Common myeloid progenitor, CD34-positive (primary cell): Measurements from ENCODE around the gene FMNL2.

Source experiments
- CTCF ChIA-PET: fragments of 350-600 bp; sonication (Branson Sonifier 250); formaldehyde crosslinking; loops from one replicate; lab custom pipeline; 2021; ENCODE audit warnings: antibody characterized with exemption; lab: Charles Lee
- POLR2A ChIA-PET: fragments of 350-600 bp; sonication (Branson Sonifier 250); formaldehyde crosslinking; loops from one replicate; lab custom pipeline; 2021; ENCODE audit warnings: antibody characterized with exemption; lab: Charles Lee
- DNase-seq, 3 donors: peaks; one replicate each; pipeline versions ENCODE4 v3.0.0 to v3.0.0-alpha.2; 2013
- H3K27ac ChIP-seq, 2 experiments: 1 replicate in 1 of 2; 2 replicates in 1 of 2; pipeline ENCODE4 v1.7.0; 2013; ENCODE audit warnings: inconsistent platforms in 2 of 2, low read length in 2 of 2, mild to moderate bottlenecking in 2 of 2, low read depth in 1 of 2, moderate library complexity in 1 of 2; ENCODE audit not compliant: severe bottlenecking in 2 of 2, insufficient read depth in 1 of 2, poor library complexity in 1 of 2
- H3K27me3 ChIP-seq, 5 experiments: replicated peaks in 2 of 5; 1 replicate in 3 of 5; 2 replicates in 2 of 5; pipeline versions ENCODE4 v1.6.1 to v1.7.0; 2013; ENCODE audit warnings: low read length in 4 of 5, mild to moderate bottlenecking in 2 of 5, moderate library complexity in 2 of 5, inconsistent platforms in 1 of 5; ENCODE audit not compliant: insufficient read depth in 5 of 5, control insufficient read depth in 4 of 5
- H3K36me3 ChIP-seq, 4 experiments: 1 replicate in 2 of 4; 2 replicates in 2 of 4; pipeline versions ENCODE4 v1.6.1 to v1.7.0; 2013; ENCODE audit warnings: low read length in 3 of 4, control low read depth in 1 of 4, mild to moderate bottlenecking in 1 of 4; ENCODE audit not compliant: control insufficient read depth in 4 of 4, insufficient read depth in 4 of 4
- H3K4me1 ChIP-seq, 4 experiments: 1 replicate in 3 of 4; 2 replicates in 1 of 4; pipeline versions ENCODE4 v1.6.1 to v1.7.1; 2013; ENCODE audit warnings: low read length in 3 of 4, mild to moderate bottlenecking in 3 of 4, control low read depth in 1 of 4, inconsistent platforms in 1 of 4, moderate library complexity in 1 of 4; ENCODE audit not compliant: control insufficient read depth in 4 of 4, insufficient read depth in 4 of 4; ENCODE audit errors: control extremely low read depth in 1 of 4
- H3K4me3 ChIP-seq, 7 experiments: 1 replicate in 4 of 7; 2 replicates in 3 of 7; pipeline versions ENCODE4 v1.5.1 to v1.7.0; 2013; ENCODE audit warnings: mild to moderate bottlenecking in 7 of 7, low read length in 6 of 7, moderate library complexity in 6 of 7, inconsistent platforms in 2 of 7, low read depth in 2 of 7, control low read depth in 1 of 7; ENCODE audit not compliant: insufficient read depth in 4 of 7, control insufficient read depth in 1 of 7; ENCODE audit errors: extremely low read depth in 1 of 7
- H3K9me3 ChIP-seq, 5 experiments: 1 replicate in 4 of 5; 2 replicates in 1 of 5; pipeline versions ENCODE4 v1.6.1 to v1.7.1; 2013; ENCODE audit warnings: low read length in 4 of 5, mild to moderate bottlenecking in 2 of 5, inconsistent platforms in 1 of 5, low read depth in 1 of 5, moderate library complexity in 1 of 5; ENCODE audit not compliant: control insufficient read depth in 4 of 5, insufficient read depth in 2 of 5; ENCODE audit errors: control extremely low read depth in 1 of 5
- WGBS: methylation state at CpG from one replicate; pipeline ENCODE4 v1.1.5; 2013; ENCODE audit not compliant: insufficient coverage; 5-methylcytosine and 5-hydroxymethylcytosine counted together

The FMNL2 gene

GRCh38 chr2:152436148-152436547 lies 101.2 kb downstream of the FMNL2 start:
- POLR2A ChIA-PET, result no interaction called here
- H3K27me3 ChIP-seq, result no peaks in the 10 kb centered on the region
- no peak for DNase-seq
- no peaks in the 10 kb centered on the region for H3K4me1 ChIP-seq
- CTCF ChIA-PET, result no interaction called here
- no peak overlapping the region for H3K27ac ChIP-seq
- WGBS, result 100% methylated on average over 1 of the region's 1 CpG
- H3K9me3 ChIP-seq, result no peaks in the 10 kb centered on the region
- no peaks in the 10 kb centered on the region for H3K36me3 ChIP-seq
- H3K4me3 ChIP-seq, result no peak overlapping the region

- CTCF ChIA-PET, result no interaction called here
- H3K4me1 ChIP-seq, result no peaks in the 10 kb centered on the region
- H3K9me3 ChIP-seq, result no peaks in the 10 kb centered on the region
- no peaks in the 10 kb centered on the region for H3K36me3 ChIP-seq
- POLR2A ChIA-PET, result no interaction called here
- no peak overlapping the region for H3K27ac ChIP-seq
- DNase-seq, result no peak
- no peaks in the 10 kb centered on the region for H3K27me3 ChIP-seq
- 97% methylated on average over 4 of the region's 5 CpGs for WGBS
- H3K4me3 ChIP-seq, result no peak overlapping the region
Measured at GRCh38 chr2:152437276-152438108, 102.5 kb downstream of the FMNL2 start.

- 90% methylated on average over 4 of the region's 4 CpGs for WGBS
- Histone ChIP-seq H3K36me3 (no peaks in the 10 kb centered on the region), H3K9me3 (no peaks in the 10 kb centered on the region), H3K4me3 (no peak overlapping the region), H3K27ac (no peak overlapping the region), H3K4me1 (no peaks in the 10 kb centered on the region), H3K27me3 (no peaks in the 10 kb centered on the region)
- ChIA-PET POLR2A (no interaction called here), CTCF (no interaction called here)
- no peak for DNase-seq
Measured at GRCh38 chr2:152440049-152440448, 105.1 kb downstream of the FMNL2 start.

- ChIA-PET CTCF (no interaction called here), POLR2A (no interaction called here)
- Histone ChIP-seq H3K27me3 (no peaks in the 10 kb centered on the region), H3K9me3 (no peaks in the 10 kb centered on the region), H3K27ac (no peak overlapping the region), H3K4me3 (no peak overlapping the region), H3K4me1 (no peaks in the 10 kb centered on the region), H3K36me3 (no peaks in the 10 kb centered on the region)
- DNase-seq, result no peak
- 91% methylated on average over 3 of the region's 3 CpGs for WGBS
Measured at GRCh38 chr2:152440460-152440859, 105.5 kb downstream of the FMNL2 start.

- WGBS, result 91% methylated on average over 5 of the region's 7 CpGs
- Histone ChIP-seq H3K4me1 (peaks cover 0 to under 1% (median under 1%) of the 10 kb centered on the region in 4 experiments), H3K4me3 (no peak overlapping the region), H3K27ac (no peak overlapping the region), H3K36me3 (no peaks in the 10 kb centered on the region), H3K9me3 (no peaks in the 10 kb centered on the region), H3K27me3 (no peaks in the 10 kb centered on the region)
- DNase-seq, result no peak
- POLR2A ChIA-PET, result no interaction called here
- CTCF ChIA-PET, result no interaction called here
Measured at GRCh38 chr2:152441961-152442360, 107.0 kb downstream of the FMNL2 start.

GRCh38 chr2:152443771-152444170 lies 108.8 kb downstream of the FMNL2 start:
- Histone ChIP-seq H3K4me1 (peaks cover 0 to 5% (median under 1%) of the 10 kb centered on the region in 4 experiments), H3K9me3 (no peaks in the 10 kb centered on the region), H3K27me3 (no peaks in the 10 kb centered on the region), H3K36me3 (no peaks in the 10 kb centered on the region), H3K27ac (no peak overlapping the region), H3K4me3 (no peak overlapping the region)
- CTCF ChIA-PET, result no interaction called here
- DNase-seq, result no peak
- 98% methylated on average over 5 of the region's 6 CpGs for WGBS
- POLR2A ChIA-PET, result interaction anchor here (0.6 kb wide), 1 partner anchor 15 kb away, joined by 3 read pairs; no protein-coding TSS in a partner anchor

- ChIA-PET CTCF (no interaction called here), POLR2A (interaction anchor here (0.6 kb wide), 1 partner anchor 15 kb away, joined by 3 read pairs; no protein-coding TSS in a partner anchor)
- H3K36me3 ChIP-seq, result no peaks in the 10 kb centered on the region
- DNase-seq, result no peak
- H3K9me3 ChIP-seq, result no peaks in the 10 kb centered on the region
- H3K4me3 ChIP-seq, result no peak overlapping the region
- no peaks in the 10 kb centered on the region for H3K27me3 ChIP-seq
- 100% methylated on average over 3 of the region's 3 CpGs for WGBS
- H3K4me1 ChIP-seq, result peaks cover 0 to 5% (median under 1%) of the 10 kb centered on the region in 4 experiments
- H3K27ac ChIP-seq, result no peak overlapping the region
Measured at GRCh38 chr2:152444448-152444847, 109.5 kb downstream of the FMNL2 start.
